Neural progenitor cell (in vitro differentiated cells): Measurements from ENCODE around the gene JADE1. TPM values are rescaled to one million over a fixed set of nuclear protein-coding genes. Genes with fewer than 3 reads are reported as not detected.

Source experiments
- DNase-seq: peaks from one replicate; pipeline ENCODE4 v3.0.0-alpha.2; 2016; ENCODE audit warnings: low spot score
- H2AFZ ChIP-seq: fragments of 200-600 bp; sonication (generic); replicated peaks from 2 replicates; pipeline ENCODE4 v1.6.1; 2016; ENCODE audit warnings: antibody characterized with exemption
- H3F3A ChIP-seq: fragments of 200-600 bp; sonication (generic); 2 replicates; pipeline ENCODE4 v1.6.1; 2016; ENCODE audit warnings: antibody characterized with exemption, low read depth
- H3K27ac ChIP-seq: fragments of 200-600 bp; sonication (generic); 2 replicates; pipeline ENCODE4 v1.5.1; 2016; ENCODE audit warnings: mild to moderate bottlenecking
- H3K27me3 ChIP-seq: fragments of 200-600 bp; sonication (generic); 2 replicates; pipeline ENCODE4 v1.6.1; 2016; ENCODE audit warnings: mild to moderate bottlenecking, moderate library complexity
- H3K36me3 ChIP-seq: fragments of 200-600 bp; sonication (generic); 2 replicates; pipeline ENCODE4 v1.5.1; 2016
- H3K4me1 ChIP-seq: fragments of 200-600 bp; sonication (generic); 2 replicates; pipeline ENCODE4 v1.6.1; 2016; ENCODE audit warnings: mixed run types
- H3K4me2 ChIP-seq: fragments of 200-600 bp; sonication (generic); 2 replicates; pipeline ENCODE4 v1.6.1; 2016
- H3K4me3 ChIP-seq: fragments of 200-600 bp; sonication (generic); 2 replicates; pipeline ENCODE4 v1.5.1; 2016
- H3K79me2 ChIP-seq: fragments of 200-600 bp; sonication (generic); 2 replicates; pipeline ENCODE4 v1.6.1; 2016; ENCODE audit warnings: low read depth
- H3K9ac ChIP-seq: fragments of 200-600 bp; sonication (generic); 2 replicates; pipeline ENCODE4 v1.6.1; 2016
- H3K9me3 ChIP-seq: fragments of 200-600 bp; sonication (generic); 2 replicates; pipeline ENCODE4 v1.5.1; 2016; ENCODE audit warnings: low read depth
- H4K20me1 ChIP-seq: fragments of 200-600 bp; sonication (generic); 2 replicates; pipeline ENCODE4 v1.6.1; 2016; ENCODE audit warnings: low read depth
- H3K27ac Mint-ChIP-seq: 3 replicates; pipeline ENCODE4 v1.8.0; 2021; ENCODE audit warnings: mixed read lengths
- H3K27me3 Mint-ChIP-seq: 2 replicates; pipeline ENCODE4 v1.8.0; 2022; ENCODE audit warnings: low read depth, mild to moderate bottlenecking, inconsistent platforms, moderate library complexity, mixed read lengths; ENCODE audit not compliant: insufficient read depth
- H3K36me3 Mint-ChIP-seq: 3 replicates; pipeline ENCODE4 v1.8.0; 2021; ENCODE audit warnings: mixed read lengths
- H3K4me1 Mint-ChIP-seq: 3 replicates; pipeline ENCODE4 v1.8.0; 2021; ENCODE audit warnings: mixed read lengths
- H3K4me3 Mint-ChIP-seq: 3 replicates; pipeline ENCODE4 v1.8.0; 2021; ENCODE audit warnings: mild to moderate bottlenecking, moderate library complexity, mixed read lengths
- H3K9me3 Mint-ChIP-seq: 3 replicates; pipeline ENCODE4 v1.8.0; 2020; ENCODE audit warnings: mixed read lengths
- CTCF ChIP-seq: fragments of 200-600 bp; sonication (generic); IDR thresholded peaks from 2 replicates; pipeline ENCODE4 v1.5.1; 2017; ENCODE audit warnings: antibody characterized with exemption, mild to moderate bottlenecking
- EZH2 ChIP-seq: fragments of 200-600 bp; sonication (generic); IDR thresholded peaks from 2 replicates; pipeline ENCODE4 v1.6.1; 2017; ENCODE audit warnings: antibody characterized with exemption, mild to moderate bottlenecking, moderate library complexity
- EZH2phosphoT487 ChIP-seq: fragments of 200-600 bp; sonication (generic); IDR thresholded peaks from 2 replicates; pipeline ENCODE4 v1.6.1; 2017; ENCODE audit warnings: antibody characterized with exemption
- total RNA-seq: library from RNA; depleted of rRNA; stranded (reverse); fragments of >200 nt; gene quantifications from 2 replicates; pipeline ENCODE4 v1.2.3, GENCODE V29; 2015; ENCODE audit warnings: low replicate concordance

Gene JADE1
- total RNA-seq, 1 donor from 2014 or later = 55.9 TPM

- Mint-ChIP-seq H3K36me3 (peaks cover 63% of the 10 kb centered on the region), H3K27ac (no peak overlapping the region), H3K4me1 (no peaks in the 10 kb centered on the region), H3K4me3 (no peak overlapping the region), H3K27me3 (peaks cover 2% of the 10 kb centered on the region), H3K9me3 (no peaks in the 10 kb centered on the region)
- no peaks in the 10 kb centered on the region for H3K4me1 ChIP-seq
- H3K9me3 ChIP-seq = no peaks in the 10 kb centered on the region
- peaks cover 47% of the 10 kb centered on the region for H3K79me2 ChIP-seq
- H4K20me1 ChIP-seq = peaks cover 27% of the 10 kb centered on the region
- DNase-seq = no peak
- no peak overlapping the region for H2AFZ ChIP-seq
- no peaks in the 10 kb centered on the region for H3K27me3 ChIP-seq
- H3K36me3 ChIP-seq = peaks cover 35% of the 10 kb centered on the region
- no peak overlapping the region for H3K4me2 ChIP-seq
- TF ChIP-seq CTCF = no peak
- H3F3A ChIP-seq = peaks cover 19% of the 10 kb centered on the region
- H3K27ac ChIP-seq = no peak overlapping the region
- H3K9ac ChIP-seq = no peak overlapping the region
- H3K4me3 ChIP-seq = no peak overlapping the region
These were observed 46.1 kb downstream of the JADE1 start for GRCh38 chr4:128855621-128856020.

GRCh38 chr4:128856246-128856645, 46.7 kb downstream of the JADE1 start:
- no peak overlapping the region for H3K27ac Mint-ChIP-seq
- H3K36me3 ChIP-seq = peaks cover 32% of the 10 kb centered on the region

GRCh38 chr4:128858879-128859671, 49.6 kb downstream of the JADE1 start:
- Histone ChIP-seq H3K4me2 (no peak overlapping the region), H3K9me3 (no peaks in the 10 kb centered on the region)

More at GRCh38 chr4:128856246-128856645, 46.7 kb downstream of the JADE1 start:
- H3K27me3 ChIP-seq = no peaks in the 10 kb centered on the region
- H3K27me3 Mint-ChIP-seq = peaks cover 2% of the 10 kb centered on the region
- peaks cover 61% of the 10 kb centered on the region for H3K36me3 Mint-ChIP-seq
- no peaks in the 10 kb centered on the region for H3K9me3 Mint-ChIP-seq
- no peak overlapping the region for H3K4me2 ChIP-seq
- no peak overlapping the region for H3K27ac ChIP-seq
- H3K9ac ChIP-seq = no peak overlapping the region
- no peak for TF ChIP-seq EZH2phosphoT487
- no peak for TF ChIP-seq EZH2
- TF ChIP-seq CTCF = no peak
- H3K4me1 ChIP-seq = no peaks in the 10 kb centered on the region
- peaks cover 24% of the 10 kb centered on the region for H3F3A ChIP-seq
- no peak overlapping the region for H3K4me3 Mint-ChIP-seq
- peaks cover 48% of the 10 kb centered on the region for H3K79me2 ChIP-seq
- no peak overlapping the region for H2AFZ ChIP-seq
- no peak for DNase-seq
- no peaks in the 10 kb centered on the region for H3K9me3 ChIP-seq
- no peaks in the 10 kb centered on the region for H3K4me1 Mint-ChIP-seq
- no peak overlapping the region for H3K4me3 ChIP-seq
- H4K20me1 ChIP-seq = peaks cover 26% of the 10 kb centered on the region

More at GRCh38 chr4:128858879-128859671, 49.6 kb downstream of the JADE1 start:
- H3K9me3 Mint-ChIP-seq = no peaks in the 10 kb centered on the region
- no peak overlapping the region for H2AFZ ChIP-seq
- no peak overlapping the region for H3K4me3 Mint-ChIP-seq
- H3K4me1 ChIP-seq = peaks cover 11% of the 10 kb centered on the region
- H3K27me3 Mint-ChIP-seq = peaks cover 2% of the 10 kb centered on the region
- H3K79me2 ChIP-seq = peaks cover 34% of the 10 kb centered on the region
- no peak overlapping the region for H3K4me3 ChIP-seq
- H3K27ac Mint-ChIP-seq = no peak overlapping the region
- TF ChIP-seq CTCF (no peak), EZH2phosphoT487 (no peak), EZH2 (no peak)
- H3K4me1 Mint-ChIP-seq = peaks cover 13% of the 10 kb centered on the region
- no peak for DNase-seq
- H3K9ac ChIP-seq = no peak overlapping the region
- H4K20me1 ChIP-seq = peaks cover 38% of the 10 kb centered on the region
- no peak overlapping the region for H3K27ac ChIP-seq
- peaks cover 16% of the 10 kb centered on the region for H3K36me3 ChIP-seq
- H3K36me3 Mint-ChIP-seq = peaks cover 51% of the 10 kb centered on the region
- H3F3A ChIP-seq = peaks cover 50% of the 10 kb centered on the region
- no peaks in the 10 kb centered on the region for H3K27me3 ChIP-seq
